Upper lobe of left lung (tissue), 4 donors: Measurements from ENCODE around the gene MAP1B.

Source experiments
- CTCF ChIP-seq, 6 experiments: fragments of 450-650 bp in 4 of 6; fragments of 200-600 bp in 2 of 6; sonication (generic) in 2 of 6; IDR thresholded peaks; one replicate each; pipeline ENCODE4 v1.5.1; 2016 to 2019; ENCODE audit warnings: antibody characterized with exemption in 6 of 6
- EP300 ChIP-seq, 4 donors: sonication (generic); formaldehyde crosslinking; IDR thresholded peaks; one replicate each; pipeline ENCODE4 v1.5.1; 2017; ENCODE audit warnings: antibody characterized with exemption in 4 of 4, control low read depth in 2 of 4

- TF ChIP-seq CTCF (IDR thresholded peaks at IDR 0.05) (no peak), EP300 (IDR thresholded peaks at IDR 0.05) (no peak)
Observed at GRCh38 chr5:72223371-72223770, 116.1 kb downstream of the MAP1B start.
